ENCODE results near the gene CYP2W1. TPM values are rescaled to one million over a fixed set of nuclear protein-coding genes. Genes with fewer than 3 reads are reported as not detected.
A peak's percentile ranks its signal among the peaks of the same experiment; 100 is the strongest.

Gene CYP2W1
- total RNA-seq, 2 donors from 2014 or later = not detected

DNA sequence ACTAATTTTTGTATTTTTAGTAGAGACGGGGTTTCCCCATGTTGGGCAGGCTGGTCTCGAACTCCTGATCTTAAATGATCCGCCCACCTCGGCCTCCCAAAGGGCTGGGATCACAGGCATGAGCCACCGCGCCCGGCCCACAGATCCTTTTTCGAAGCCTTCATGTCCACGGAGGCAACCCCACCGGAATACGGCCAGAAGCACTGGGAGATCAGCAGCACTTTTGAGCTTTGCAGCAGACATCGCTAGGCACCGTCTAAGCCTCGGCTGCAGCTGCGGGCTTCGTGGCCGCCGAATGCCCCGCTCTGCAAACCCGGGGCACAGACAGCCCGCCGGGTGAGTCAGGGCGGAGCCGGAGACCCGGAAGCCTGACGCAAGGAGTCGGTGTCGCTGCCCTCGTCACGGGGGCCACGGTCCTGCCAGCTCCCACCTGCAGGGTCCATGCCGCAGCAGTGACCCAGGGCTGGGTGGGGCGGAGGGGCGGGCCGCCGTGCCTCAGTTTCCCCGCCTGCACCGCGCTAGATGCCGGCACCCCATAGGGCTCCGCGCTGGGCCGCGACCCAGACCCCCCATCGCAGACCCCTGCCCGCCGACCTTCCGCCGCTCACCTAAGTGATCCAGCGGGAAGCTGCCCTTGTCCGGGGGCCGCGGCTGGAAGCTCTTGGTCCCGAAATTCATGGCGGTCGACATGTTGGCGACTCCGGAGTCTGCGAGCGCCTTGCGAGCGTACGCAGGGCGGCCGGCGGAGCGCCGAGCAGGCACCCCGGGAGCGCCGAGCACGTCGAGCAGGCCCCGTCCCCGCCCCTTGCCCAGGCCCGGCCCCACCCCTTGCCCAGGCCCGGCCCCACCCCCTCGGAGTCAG is 7.9 kb upstream of the CYP2W1 start, which contains the start of gene COX19:
Gene COX19 (minus strand): TSS at position 730 of the 862 bp plus-strand sequence. CDS start 40 bp downstream, at position 690.
- peak within 1 kb of the TSS; percentile 93 to 96 for H3K27ac Mint-ChIP-seq
- H3K9me3 Mint-ChIP-seq = no peaks in the 10 kb centered on the region
- DNase-seq (ENCODE audit: low spot score in 2 of 2) (peak; percentile 92 to 93), ATAC-seq (peak; percentile 93 to 94)
- H3K36me3 Mint-ChIP-seq = peaks cover 7 to 12% of the 10 kb centered on the region in 2 donors

DNA sequence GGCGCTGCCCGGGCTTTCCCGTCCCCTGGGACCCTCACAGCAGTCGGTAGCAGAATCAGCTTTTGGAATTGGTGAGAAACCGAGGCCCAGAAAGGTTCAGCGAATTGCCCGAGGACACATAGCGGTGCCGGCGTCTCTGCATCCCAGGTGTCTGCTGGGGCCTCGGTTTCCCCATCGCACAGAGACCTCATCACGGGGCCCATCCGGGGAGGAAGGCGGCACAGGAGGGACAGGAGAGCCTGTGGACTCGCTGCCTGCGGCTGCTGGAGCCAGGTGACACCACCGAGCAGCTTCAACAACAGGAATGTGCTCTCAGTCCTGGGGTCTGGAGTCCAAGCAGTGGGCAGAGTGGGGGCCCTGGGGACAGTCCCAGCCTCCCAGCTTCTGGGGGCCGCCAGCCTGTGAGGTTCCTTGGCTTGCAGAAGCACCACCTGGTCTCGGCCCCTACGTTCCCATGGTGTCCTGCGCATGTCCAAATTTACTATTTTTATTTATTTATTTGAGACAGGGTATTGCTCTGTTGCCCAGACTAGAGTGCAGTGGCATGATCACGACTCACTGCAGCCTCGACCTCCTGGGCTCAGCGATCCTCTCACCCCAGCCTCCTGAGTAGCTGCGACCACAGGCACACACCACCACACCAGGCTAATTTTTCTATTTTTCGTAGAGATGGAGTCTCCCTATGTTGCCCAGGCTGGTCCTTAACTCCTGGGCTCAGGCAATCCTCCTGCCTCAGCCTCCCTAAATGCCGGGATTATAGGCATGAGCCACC is 7.1 kb upstream of the CYP2W1 start:
- ATAC-seq (no peak), DNase-seq (ENCODE audit: low spot score in 2 of 2) (no peak)
- Mint-ChIP-seq H3K27ac (peak overlapping the region in 1 of 2 donors; percentile 93), H3K36me3 (peaks cover 7 to 11% of the 10 kb centered on the region in 2 donors), H3K9me3 (no peaks in the 10 kb centered on the region)

DNA sequence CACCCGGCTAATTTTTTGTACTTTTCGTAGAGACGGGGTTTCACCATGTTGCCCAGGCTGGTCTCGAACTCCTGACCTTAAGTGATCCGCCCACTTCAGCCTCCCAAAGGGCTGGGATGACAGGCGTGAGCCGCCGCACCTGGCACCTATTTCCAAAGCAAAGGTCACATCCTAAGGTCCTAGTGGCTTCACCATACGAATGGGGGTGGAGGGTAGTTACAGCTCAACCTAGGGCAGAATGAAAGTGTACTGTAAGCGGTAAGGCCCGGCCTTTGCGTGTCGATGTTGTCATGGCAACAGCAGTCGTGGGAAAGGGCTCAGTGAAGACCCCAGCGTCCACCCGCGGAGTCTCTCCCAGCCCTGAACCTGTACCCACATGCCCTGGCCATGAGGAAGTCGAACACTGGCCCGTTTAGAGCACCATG is 6.1 kb upstream of the CYP2W1 start:
- H3K9me3 Mint-ChIP-seq = no peaks in the 10 kb centered on the region
- no peak overlapping the region for H3K27ac Mint-ChIP-seq
- peaks cover 5 to 8% of the 10 kb centered on the region in 2 donors for H3K36me3 Mint-ChIP-seq
- no peak for DNase-seq (ENCODE audit: low spot score in 2 of 2)
- ATAC-seq = no peak

DNA sequence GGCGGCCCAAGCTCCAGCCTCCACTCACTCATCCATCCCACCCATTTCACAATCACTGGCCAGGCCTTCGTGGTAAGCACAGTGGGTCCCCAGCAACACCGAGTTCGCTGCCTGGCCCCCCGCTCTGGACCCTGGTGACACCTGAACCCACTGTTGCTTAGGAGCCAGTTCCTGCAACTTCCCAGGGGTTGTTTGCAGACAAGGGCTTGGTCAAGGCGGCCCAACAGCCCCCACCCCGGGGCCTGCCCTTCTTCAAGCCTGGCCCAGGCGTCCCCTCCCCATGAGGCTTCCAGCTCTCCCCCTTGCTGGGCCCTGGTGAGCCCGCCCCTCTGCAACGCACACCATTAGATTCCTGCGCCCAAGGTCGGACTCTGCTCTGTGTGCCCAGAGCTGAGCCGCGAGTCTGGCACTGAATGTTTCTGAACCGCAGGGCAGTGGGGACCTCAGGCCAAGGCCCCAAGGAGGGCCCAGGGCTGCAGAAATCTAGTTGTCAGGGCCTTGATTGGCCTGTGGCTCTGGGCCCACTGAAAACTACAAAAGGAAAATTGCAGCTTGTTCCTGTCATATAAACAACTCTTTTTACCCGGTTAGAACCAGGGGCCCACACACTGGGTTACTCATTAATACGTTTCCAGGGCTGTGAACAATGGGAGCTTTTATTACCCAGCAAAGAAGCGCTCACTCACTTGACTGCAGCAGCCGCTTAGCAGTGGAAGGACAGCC is 5.5 kb upstream of the CYP2W1 start:
- H3K36me3 Mint-ChIP-seq = peaks cover 0 to 2% of the 10 kb centered on the region in 2 donors
- no peak overlapping the region for H3K27ac Mint-ChIP-seq
- ATAC-seq = no peak
- no peak for DNase-seq (ENCODE audit: low spot score in 2 of 2)
- H3K9me3 Mint-ChIP-seq = no peaks in the 10 kb centered on the region

DNA sequence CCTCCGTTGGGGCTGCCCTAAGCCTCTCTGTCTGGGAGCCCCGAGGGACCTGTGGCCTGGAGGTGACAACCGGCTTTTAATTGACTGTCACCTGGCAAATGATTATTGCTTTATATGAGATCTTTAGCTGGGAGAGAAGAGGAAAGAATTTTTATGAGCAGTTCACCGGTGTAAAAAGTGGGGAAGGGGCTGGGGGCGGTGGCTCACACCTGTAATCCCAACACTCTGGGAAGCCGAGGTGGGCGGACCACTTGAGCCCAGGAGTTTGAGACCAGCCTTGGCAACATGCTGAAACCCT is 5.0 kb upstream of the CYP2W1 start:
- Mint-ChIP-seq H3K9me3 (no peaks in the 10 kb centered on the region), H3K27ac (no peak overlapping the region), H3K36me3 (no peaks in the 10 kb centered on the region)
- DNase-seq (ENCODE audit: low spot score in 2 of 2) (no peak), ATAC-seq (no peak)

DNA sequence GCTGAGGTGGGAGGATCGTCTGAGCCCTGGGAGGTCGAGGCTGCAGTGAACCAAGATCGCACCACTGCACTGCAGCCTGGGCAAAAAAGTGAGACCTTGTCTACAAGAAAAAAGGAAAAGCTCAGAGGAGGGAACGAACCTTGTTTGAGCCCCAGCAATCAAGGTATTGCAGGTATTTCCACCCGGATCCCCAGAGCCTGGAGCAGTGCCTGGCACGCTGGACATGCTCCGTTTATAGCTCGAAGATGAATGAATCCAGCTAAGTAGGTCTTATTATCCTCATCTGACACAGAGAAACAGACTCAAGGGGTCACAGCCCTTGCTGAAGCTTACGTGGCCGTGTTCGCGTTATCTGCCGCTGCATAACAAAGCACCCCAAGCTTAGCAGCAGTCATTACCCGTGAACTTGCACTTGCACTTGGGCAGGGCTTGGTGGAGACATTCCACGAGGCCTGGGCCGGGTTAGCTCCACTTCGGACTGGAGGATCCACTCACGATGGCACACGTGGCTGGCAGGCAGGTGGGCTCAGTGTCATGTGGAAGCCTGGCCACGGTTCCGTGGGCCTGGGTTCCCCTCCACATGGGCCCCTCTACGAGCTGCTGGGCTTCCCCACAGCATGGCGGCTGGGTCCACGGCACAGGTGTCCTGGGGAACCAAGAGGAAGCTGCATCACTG is 4.4 kb upstream of the CYP2W1 start:
- Mint-ChIP-seq H3K27ac (no peak overlapping the region), H3K36me3 (no peaks in the 10 kb centered on the region), H3K9me3 (no peaks in the 10 kb centered on the region)
- DNase-seq (ENCODE audit: low spot score in 2 of 2) = no peak
- ATAC-seq = no peak

DNA sequence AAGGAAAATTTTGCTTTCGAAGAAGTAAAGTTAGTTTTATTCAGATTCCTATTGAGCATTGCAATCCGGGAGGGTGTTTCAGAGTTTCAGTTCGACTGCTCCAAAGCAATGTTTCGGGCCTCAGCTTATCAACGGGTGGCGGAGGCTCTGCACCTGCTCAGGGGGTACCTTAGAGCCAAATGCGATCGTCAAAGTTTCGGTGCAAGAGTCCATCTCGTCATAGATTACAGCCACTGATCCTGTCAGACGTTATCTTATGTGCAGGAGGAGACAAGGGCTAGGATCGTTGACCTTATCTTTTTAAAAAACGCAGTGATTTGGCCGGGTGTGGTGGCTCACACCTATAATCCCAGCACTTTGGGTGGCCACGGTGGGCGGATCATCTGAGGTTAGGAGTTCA is 3.8 kb upstream of the CYP2W1 start:
- ATAC-seq (no peak), DNase-seq (ENCODE audit: low spot score in 2 of 2) (no peak)
- Mint-ChIP-seq H3K27ac (no peak overlapping the region), H3K9me3 (no peaks in the 10 kb centered on the region), H3K36me3 (no peaks in the 10 kb centered on the region)

DNA sequence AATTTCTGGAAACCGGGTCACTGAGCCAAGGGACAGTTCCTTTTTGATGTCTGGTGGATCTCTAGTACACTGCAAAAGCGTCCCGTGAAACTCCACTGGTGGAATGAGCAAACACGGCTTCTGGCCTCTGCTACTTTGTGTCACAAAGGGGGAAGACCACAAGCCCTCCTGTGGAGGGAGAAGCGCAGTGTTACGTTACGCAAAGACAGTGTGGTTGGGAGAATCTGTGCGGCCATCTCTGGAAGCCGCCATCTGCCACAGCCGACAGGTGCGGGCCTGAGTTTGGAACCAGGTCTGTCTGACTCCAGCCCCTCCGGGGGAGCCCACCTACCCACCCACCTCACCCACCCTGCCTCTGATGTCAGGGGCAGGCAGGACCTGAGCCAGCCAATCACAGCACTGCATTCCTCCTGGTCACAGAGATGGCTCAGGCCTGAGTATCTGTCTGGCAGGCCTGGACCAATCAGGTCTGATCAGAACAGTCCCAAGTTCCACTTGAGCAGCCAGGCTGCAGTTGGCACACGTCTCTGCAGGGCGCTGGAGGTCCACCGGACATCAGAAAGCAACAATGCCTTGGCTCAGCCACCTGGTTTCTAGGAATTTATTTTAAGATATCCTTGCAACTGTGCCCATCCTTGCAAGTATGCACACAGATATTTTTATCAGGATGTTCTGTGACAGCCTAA is 3.0 kb upstream of the CYP2W1 start:
- no peak for ATAC-seq
- H3K36me3 Mint-ChIP-seq = no peaks in the 10 kb centered on the region
- no peak overlapping the region for H3K27ac Mint-ChIP-seq
- DNase-seq (ENCODE audit: low spot score in 2 of 2) = no peak
- no peaks in the 10 kb centered on the region for H3K9me3 Mint-ChIP-seq

DNA sequence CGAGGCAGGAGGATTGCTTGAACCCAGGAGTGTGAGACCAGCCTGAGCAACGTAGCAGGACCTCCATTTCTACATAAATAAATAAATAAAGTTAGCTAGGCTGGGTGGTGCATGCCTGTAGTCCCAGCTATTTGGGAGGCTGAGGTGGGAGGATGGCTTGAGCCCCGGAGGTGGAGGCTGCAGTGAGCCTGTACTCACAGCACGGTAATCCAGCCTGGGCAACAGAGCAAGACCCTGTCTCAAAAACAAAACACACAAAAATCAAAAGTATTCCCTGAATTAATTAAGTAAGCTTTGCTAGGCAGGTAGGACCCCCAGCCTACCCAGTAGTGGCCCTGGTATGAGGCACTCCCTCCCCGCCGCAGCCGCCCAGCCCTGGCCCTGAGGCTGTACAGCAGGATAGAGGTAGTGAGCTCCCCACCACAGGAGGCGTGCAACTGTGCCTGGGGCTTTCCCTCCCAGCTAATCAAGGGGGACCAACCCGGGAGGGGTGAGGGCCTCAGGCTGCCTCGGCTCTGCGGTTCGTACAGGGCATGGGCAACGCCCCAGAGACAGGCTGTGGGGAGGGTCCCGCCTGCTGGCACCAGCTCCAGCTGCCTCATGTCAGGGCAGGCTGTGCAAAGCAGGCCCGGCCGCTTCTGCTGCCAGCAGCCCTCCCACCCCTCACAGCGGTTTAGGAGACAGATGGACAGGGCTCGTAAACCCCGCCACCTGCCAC is 1.0 kb upstream of the CYP2W1 start:
- no peak for ATAC-seq
- Mint-ChIP-seq H3K27ac (no peak overlapping the region), H3K36me3 (no peaks in the 10 kb centered on the region), H3K9me3 (no peaks in the 10 kb centered on the region)
- no peak for DNase-seq (ENCODE audit: low spot score in 2 of 2)

DNA sequence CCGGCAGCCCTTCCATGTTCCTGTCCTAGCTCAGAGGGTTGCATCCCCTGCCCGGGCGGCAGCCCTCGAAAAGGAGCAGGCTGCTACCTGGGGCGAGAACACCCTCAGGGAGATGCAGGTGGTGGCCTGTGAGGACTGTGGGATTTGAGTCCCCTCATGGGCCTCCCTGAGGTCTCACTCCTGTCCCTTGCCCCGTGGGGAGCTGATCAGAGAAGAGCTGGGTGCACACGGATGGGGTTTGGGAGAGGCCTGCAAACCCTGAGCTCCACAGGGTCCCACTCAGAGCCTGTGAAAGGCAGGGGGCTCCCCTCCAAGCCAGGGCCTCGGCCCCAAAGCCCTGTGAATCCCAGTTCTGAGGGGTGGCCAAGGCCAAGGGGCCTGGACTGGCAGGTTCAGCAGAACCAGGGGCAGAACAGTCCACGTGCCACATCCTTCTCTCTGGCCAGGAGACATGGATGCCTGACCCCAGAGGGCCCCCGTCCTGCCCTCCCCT is 424 bp upstream of the CYP2W1 start:
- ATAC-seq (no peak), DNase-seq (ENCODE audit: low spot score in 2 of 2) (no peak)
- Mint-ChIP-seq H3K9me3 (no peaks in the 10 kb centered on the region), H3K36me3 (no peaks in the 10 kb centered on the region), H3K27ac (no peak overlapping the region)

DNA sequence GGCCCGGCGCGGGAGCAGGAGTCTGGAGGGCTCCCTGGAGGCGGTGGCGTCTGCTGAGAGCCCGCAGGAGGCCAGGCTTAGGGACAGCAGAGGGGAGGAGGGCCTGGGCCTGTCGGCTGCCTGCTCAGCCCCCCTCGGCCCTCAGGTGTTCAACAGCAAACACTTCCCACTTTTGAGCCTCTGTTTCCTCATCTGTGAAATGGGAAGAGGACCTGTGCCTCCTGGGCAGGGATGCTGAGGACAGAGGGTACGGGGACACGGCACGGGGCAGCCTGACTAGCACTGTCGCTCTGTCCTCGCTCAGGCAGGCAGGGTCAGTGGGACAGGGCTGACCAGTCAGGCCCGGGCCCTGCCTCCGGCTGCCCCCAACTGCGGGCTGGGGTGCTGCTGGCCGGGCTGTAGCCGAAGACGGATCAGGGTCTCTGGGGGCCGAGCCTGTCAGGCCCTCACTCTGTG is 663 bp downstream of the CYP2W1 start:
- Mint-ChIP-seq H3K36me3 (no peaks in the 10 kb centered on the region), H3K9me3 (no peaks in the 10 kb centered on the region), H3K27ac (no peak overlapping the region)
- ATAC-seq (no peak), DNase-seq (ENCODE audit: low spot score in 2 of 2) (no peak)

DNA sequence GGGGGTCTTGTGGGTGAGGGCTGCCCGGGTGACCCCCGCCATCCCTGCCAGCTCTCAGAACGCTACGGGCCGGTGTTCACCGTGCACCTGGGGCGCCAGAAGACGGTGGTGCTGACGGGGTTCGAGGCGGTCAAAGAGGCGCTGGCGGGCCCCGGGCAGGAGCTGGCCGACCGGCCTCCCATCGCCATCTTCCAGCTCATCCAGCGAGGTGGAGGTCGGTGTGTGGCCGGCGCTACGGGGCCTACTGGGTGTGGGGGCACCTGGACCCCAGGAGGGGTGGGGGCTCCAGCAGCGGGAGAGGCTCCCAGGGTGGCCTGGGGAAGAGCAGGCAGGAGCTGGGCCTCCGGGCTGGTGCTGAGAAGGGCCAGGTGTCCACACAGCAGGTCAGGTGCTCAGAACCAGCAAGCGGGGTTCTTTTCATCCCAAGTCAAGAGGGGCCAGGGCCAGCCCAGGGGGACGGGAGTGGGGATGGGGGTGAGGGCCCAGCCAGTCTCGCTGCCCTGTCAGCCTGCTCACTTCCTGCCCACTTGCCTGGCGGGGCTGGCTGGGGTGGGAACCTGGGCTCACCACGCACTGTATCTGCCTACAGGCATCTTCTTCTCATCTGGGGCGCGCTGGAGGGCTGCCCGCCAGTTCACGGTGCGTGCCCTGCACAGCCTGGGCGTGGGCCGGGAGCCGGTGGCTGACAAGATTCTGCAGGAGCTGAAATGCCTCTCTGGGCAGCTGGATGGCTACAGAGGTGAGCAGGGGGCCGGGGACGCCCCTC is 1.6 kb downstream of the CYP2W1 start:
- H3K36me3 Mint-ChIP-seq = no peaks in the 10 kb centered on the region

DNA sequence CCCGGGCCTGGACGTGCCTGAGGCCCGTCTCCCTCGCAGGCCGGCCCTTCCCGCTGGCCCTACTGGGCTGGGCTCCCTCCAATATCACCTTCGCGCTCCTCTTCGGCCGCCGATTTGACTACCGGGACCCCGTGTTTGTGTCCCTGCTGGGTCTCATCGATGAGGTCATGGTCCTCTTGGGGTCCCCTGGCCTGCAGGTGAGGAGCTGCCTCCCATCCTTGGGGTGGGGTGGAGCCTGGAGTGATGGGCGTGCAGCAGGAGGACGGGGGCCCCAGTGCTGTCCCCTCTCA is 2.1 kb downstream of the CYP2W1 start:
- ATAC-seq (no peak), DNase-seq (ENCODE audit: low spot score in 2 of 2) (no peak)
- no peaks in the 10 kb centered on the region for H3K9me3 Mint-ChIP-seq
- no peaks in the 10 kb centered on the region for H3K36me3 Mint-ChIP-seq
- no peak overlapping the region for H3K27ac Mint-ChIP-seq

More for the DNA sequence above, 1.6 kb downstream of the CYP2W1 start:
- Mint-ChIP-seq H3K27ac (no peak overlapping the region), H3K9me3 (no peaks in the 10 kb centered on the region)
- DNase-seq (ENCODE audit: low spot score in 2 of 2) (no peak), ATAC-seq (no peak)

DNA sequence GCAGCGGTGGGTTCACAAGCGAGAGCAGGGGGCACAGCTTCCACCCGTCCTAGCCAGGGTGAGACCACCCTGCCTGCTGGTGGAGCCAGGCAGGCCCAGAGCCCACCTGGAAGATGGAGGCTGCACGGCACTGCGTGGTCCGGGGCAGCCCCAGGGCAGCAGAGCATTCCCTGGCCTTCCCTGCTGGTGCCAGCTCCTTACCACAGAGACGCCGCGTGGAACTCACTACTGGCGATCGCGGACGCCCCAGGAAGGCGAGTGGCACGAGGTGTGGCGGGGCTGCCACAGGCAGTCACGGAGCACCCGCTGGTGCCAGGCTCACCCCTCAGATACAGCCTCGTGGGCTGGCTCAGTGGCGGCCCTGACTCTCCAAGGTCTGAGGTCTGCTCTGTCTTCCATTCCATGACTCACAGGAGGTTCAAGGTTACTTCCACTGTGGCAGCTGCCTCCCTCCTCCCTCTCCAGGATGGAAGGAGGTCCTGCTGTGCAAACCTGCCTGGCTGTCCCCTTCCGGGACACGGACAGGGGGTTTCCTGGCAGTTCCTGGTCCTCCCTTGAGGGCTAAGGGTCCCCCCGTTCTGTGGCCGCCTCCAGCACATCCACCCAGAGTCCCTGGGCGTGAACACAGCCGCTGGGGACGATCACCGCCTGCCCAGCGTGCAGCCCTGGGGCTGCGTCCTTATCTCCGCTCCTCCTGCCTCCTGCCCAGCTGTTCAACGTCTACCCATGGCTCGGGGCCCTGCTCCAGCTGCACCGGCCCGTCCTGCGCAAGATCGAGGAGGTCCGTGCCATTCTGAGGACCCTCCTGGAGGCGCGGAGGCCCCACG is 3.1 kb downstream of the CYP2W1 start:
- H3K27ac Mint-ChIP-seq = no peak overlapping the region
- no peaks in the 10 kb centered on the region for H3K36me3 Mint-ChIP-seq
- DNase-seq (ENCODE audit: low spot score in 2 of 2) (no peak), ATAC-seq (no peak)
- H3K9me3 Mint-ChIP-seq = no peaks in the 10 kb centered on the region
